ENCODE data around the gene KSR2. TPM values are rescaled to one million over a fixed set of nuclear protein-coding genes. Genes with fewer than 3 reads are reported as not detected.

KSR2 gene
- total RNA-seq, 2 donors from 2014 or later, result 1.2 to 1.3 TPM

GRCh38 chr12:117592588-117593305, 376.0 kb downstream of the KSR2 start:
- no peak for DNase-seq
- H3K9ac ChIP-seq (ENCODE audit: low read depth in 2 of 2, low read length in 2 of 2), result no peak overlapping the region
- H3K4me3 ChIP-seq, result no peak overlapping the region
- no peaks in the 10 kb centered on the region for H3K4me1 ChIP-seq
- no peak overlapping the region for H3K27ac ChIP-seq
- no peaks in the 10 kb centered on the region for H3K9me3 ChIP-seq
- no peaks in the 10 kb centered on the region for H3K36me3 ChIP-seq
- intact Hi-C loops (cut with DNase I), result no loop called here
- TF ChIP-seq, protein P1, sequence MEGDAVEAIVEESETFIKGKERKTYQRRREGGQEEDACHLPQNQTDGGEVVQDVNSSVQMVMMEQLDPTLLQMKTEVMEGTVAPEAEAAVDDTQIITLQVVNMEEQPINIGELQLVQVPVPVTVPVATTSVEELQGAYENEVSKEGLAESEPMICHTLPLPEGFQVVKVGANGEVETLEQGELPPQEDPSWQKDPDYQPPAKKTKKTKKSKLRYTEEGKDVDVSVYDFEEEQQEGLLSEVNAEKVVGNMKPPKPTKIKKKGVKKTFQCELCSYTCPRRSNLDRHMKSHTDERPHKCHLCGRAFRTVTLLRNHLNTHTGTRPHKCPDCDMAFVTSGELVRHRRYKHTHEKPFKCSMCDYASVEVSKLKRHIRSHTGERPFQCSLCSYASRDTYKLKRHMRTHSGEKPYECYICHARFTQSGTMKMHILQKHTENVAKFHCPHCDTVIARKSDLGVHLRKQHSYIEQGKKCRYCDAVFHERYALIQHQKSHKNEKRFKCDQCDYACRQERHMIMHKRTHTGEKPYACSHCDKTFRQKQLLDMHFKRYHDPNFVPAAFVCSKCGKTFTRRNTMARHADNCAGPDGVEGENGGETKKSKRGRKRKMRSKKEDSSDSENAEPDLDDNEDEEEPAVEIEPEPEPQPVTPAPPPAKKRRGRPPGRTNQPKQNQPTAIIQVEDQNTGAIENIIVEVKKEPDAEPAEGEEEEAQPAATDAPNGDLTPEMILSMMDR (IDR thresholded peaks at IDR 0.05), result no peak
- no peaks in the 10 kb centered on the region for H3K27me3 ChIP-seq

GRCh38 chr12:117590999-117591398, 377.8 kb downstream of the KSR2 start:
- intact Hi-C loops (cut with DNase I), result no loop called here
- TF ChIP-seq, protein P1 (IDR thresholded peaks at IDR 0.05), result no peak
- Histone ChIP-seq H3K36me3 (no peaks in the 10 kb centered on the region), H3K9ac (ENCODE audit: low read depth in 2 of 2, low read length in 2 of 2) (no peak overlapping the region), H3K27ac (no peak overlapping the region), H3K4me1 (no peaks in the 10 kb centered on the region), H3K9me3 (no peaks in the 10 kb centered on the region), H3K27me3 (no peaks in the 10 kb centered on the region), H3K4me3 (no peak overlapping the region)
- DNase-seq, result no peak

DNA sequence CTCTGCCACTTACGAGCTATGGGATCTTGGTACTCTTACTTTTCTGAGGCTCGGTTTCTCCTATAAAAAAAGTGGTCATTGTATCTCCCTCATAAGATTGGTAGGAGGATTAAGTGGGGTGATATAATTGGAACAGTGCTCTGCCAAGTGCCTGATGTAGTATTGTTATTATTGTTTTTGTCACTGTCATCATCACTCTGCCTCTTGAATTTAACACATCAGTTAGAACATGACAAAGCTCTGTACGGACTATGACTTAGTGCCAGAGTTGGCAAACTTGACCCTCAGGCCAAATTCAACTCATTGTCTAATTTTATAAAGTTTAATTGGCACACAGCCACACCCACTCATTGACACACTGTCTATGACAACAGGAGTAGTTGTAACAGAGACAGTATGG, 378.4 kb downstream of the KSR2 start:
- H3K27me3 ChIP-seq, result no peaks in the 10 kb centered on the region
- TF ChIP-seq, protein P1 (IDR thresholded peaks at IDR 0.05), result no peak
- no peak overlapping the region for H3K4me3 ChIP-seq
- H3K4me1 ChIP-seq, result no peaks in the 10 kb centered on the region
- no peak for DNase-seq
- H3K27ac ChIP-seq, result no peak overlapping the region
- H3K9ac ChIP-seq (ENCODE audit: low read depth in 2 of 2, low read length in 2 of 2), result no peak overlapping the region
- intact Hi-C loops (cut with DNase I), result no loop called here
- no peaks in the 10 kb centered on the region for H3K9me3 ChIP-seq
- H3K36me3 ChIP-seq, result no peaks in the 10 kb centered on the region

DNA sequence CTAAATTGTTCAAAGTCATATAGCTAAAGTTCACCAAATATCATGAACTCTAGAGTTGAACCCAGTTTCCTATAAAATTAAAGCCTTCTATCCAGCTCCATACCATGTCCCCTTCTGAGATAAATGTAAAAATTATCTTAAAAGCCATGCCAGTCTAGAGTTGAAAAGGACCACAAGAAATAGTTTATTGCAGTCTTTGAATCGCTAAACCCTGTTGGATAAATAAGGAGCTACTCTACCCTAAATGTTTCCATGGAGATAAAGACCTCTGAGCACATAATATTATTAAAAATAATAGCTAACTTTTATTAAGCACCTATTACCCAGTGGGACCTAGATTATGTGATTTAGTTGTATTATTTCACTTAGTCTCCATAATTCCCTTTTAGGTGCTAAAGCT, 379.8 kb downstream of the KSR2 start:
- no peaks in the 10 kb centered on the region for H3K9me3 ChIP-seq
- TF ChIP-seq, protein P1 (IDR thresholded peaks at IDR 0.05), result no peak
- H3K4me3 ChIP-seq, result no peak overlapping the region
- intact Hi-C loops (cut with DNase I), result loop anchor here (5.0 to 10.0 kb wide), 2 partner anchors 248 to 354 kb away; no protein-coding TSS in a partner anchor
- H3K36me3 ChIP-seq, result no peaks in the 10 kb centered on the region
- no peaks in the 10 kb centered on the region for H3K27me3 ChIP-seq
- DNase-seq, result no peak
- H3K27ac ChIP-seq, result no peak overlapping the region
- H3K9ac ChIP-seq (ENCODE audit: low read depth in 2 of 2, low read length in 2 of 2), result no peak overlapping the region
- H3K4me1 ChIP-seq, result no peaks in the 10 kb centered on the region

DNA sequence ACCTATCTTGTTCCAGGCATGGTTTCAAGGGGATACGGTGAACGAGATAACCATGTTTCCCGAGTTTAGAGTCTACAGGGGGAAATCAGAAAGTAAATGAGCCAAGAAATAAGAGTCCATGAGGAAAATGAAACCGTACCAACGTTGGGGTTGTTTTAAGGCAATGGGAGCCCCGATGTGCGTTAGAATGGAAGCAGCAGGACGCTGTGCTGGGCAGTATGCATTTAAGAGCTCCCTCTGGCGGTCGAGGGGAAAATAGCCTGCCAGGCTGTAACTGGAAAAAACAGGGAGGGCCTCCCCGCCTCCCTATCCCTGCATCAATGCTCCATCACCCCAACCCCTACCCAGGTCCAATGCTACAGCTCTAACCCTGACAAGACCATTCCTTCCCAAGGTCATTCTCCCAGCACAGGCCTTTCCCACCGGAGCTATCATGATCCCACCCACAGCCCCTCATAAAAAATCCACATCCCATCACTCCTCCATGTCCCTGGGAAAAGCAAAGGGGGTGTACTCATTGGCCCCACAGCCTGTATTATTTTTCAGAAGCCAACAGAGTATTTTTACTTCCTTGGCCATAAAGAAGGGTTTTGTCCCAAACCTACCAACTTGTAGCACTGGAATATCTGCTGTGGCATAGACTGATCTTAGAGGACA, 381.0 kb downstream of the KSR2 start:
- no peak overlapping the region for H3K4me3 ChIP-seq
- peak; percentile 56 for DNase-seq
- no peaks in the 10 kb centered on the region for H3K27me3 ChIP-seq
- intact Hi-C loops (cut with DNase I), result loop anchor here (2.0 to 10.0 kb wide), 3 partner anchors 221 to 353 kb away; no protein-coding TSS in a partner anchor
- no peak overlapping the region for H3K27ac ChIP-seq
- H3K36me3 ChIP-seq, result no peaks in the 10 kb centered on the region
- TF ChIP-seq, protein P1 (IDR thresholded peaks at IDR 0.05), result peak; percentile 83
- H3K9ac ChIP-seq (ENCODE audit: low read depth in 2 of 2, low read length in 2 of 2), result no peak overlapping the region
- H3K4me1 ChIP-seq, result no peaks in the 10 kb centered on the region
- H3K9me3 ChIP-seq, result no peaks in the 10 kb centered on the region

Measured in colonic mucosa (tissue), 4 donors.